ENCODE data around the gene ATP5ME. TPM values are rescaled to one million over a fixed set of nuclear protein-coding genes. Genes with fewer than 3 reads are reported as not detected.

ATP5ME gene
- total and polyA plus RNA-seq, 2 of the 13 experiments (the other 11 are each of a cell fraction or from before 2014, with no cell fraction given): 305 to 753 TPM

GRCh38 chr4:663438-664428 is 10.3 kb downstream of the ATP5ME start (continued):
- TF ChIP-seq BCLAF1 (IDR thresholded peaks at IDR 0.05) (no peak), GATAD2A (CRISPR knock-in tag; IDR thresholded peaks at IDR 0.05) (no peak), IKZF1 (IDR thresholded peaks at IDR 0.05) (no peak), GABPA (IDR thresholded peaks at IDR 0.05; ENCODE audit: low read depth, low read length) (no peak), GABPA (CRISPR knock-in tag; IDR thresholded peaks at IDR 0.05; ENCODE audit: low read depth) (0 out of 2 replicates have a peak, but pooled peaks have one; percentile 16), ZNF782 (CRISPR knock-in tag; IDR thresholded peaks at IDR 0.05; ENCODE audit: borderline replicate concordance) (no peak), RERE (CRISPR knock-in tag; IDR thresholded peaks at IDR 0.05; ENCODE audit: low read depth) (no peak), SNAPC2 (CRISPR knock-in tag; IDR thresholded peaks at IDR 0.05) (no peak), SOX6 (IDR thresholded peaks at IDR 0.05) (no peak), SOX6 (CRISPR knock-in tag; IDR thresholded peaks at IDR 0.05) (no peak), CREB3 (CRISPR knock-in tag; IDR thresholded peaks at IDR 0.05) (no peak), GZF1 (CRISPR knock-in tag; IDR thresholded peaks at IDR 0.05) (no peak), ZNF646 (CRISPR knock-in tag; IDR thresholded peaks at IDR 0.05) (no peak)

Data from HepG2 (cell line).